NT2/D1 (cell line): ENCODE results near the gene TBXAS1.

Experiments
- DNase-seq: peaks from one replicate; pipeline ENCODE4 v3.0.0-alpha.2; 2011; ENCODE audit warnings: low read depth, low spot score
- H3K27me3 ChIP-seq: 2 replicates; pipeline ENCODE4 v1.6.0; 2011; ENCODE audit warnings: mild to moderate bottlenecking; ENCODE audit not compliant: insufficient read length, insufficient read depth
- H3K36me3 ChIP-seq: 2 replicates; pipeline ENCODE4 v1.6.1; 2011; ENCODE audit warnings: mild to moderate bottlenecking, low read length, mixed read lengths; ENCODE audit not compliant: insufficient read depth, insufficient read length
- H3K4me1 ChIP-seq: 2 replicates; pipeline ENCODE4 v1.5.1; 2011; ENCODE audit not compliant: insufficient read depth, insufficient read length
- H3K4me3 ChIP-seq: 2 replicates; pipeline ENCODE4 v1.5.1; 2011; ENCODE audit warnings: low read depth; ENCODE audit not compliant: insufficient read length
- H3K9ac ChIP-seq: 2 replicates; pipeline ENCODE4 v1.6.0; 2011; ENCODE audit warnings: low read depth; ENCODE audit not compliant: insufficient read length
- H3K9me3 ChIP-seq: 2 replicates; pipeline ENCODE4 v1.5.1; 2011; ENCODE audit warnings: mild to moderate bottlenecking, low read length; ENCODE audit not compliant: insufficient read depth
- SUZ12 ChIP-seq: IDR thresholded peaks from 2 replicates; pipeline ENCODE4 v1.6.1; 2011; ENCODE audit not compliant: insufficient read length, insufficient read depth; ENCODE audit errors: extremely low read depth
- YY1 ChIP-seq: IDR thresholded peaks from 2 replicates; pipeline ENCODE4 v1.6.1; 2011; ENCODE audit not compliant: insufficient read length, insufficient read depth
- ZNF274 ChIP-seq: IDR thresholded peaks from 2 replicates; pipeline ENCODE4 v1.6.1; 2011; ENCODE audit warnings: mild to moderate bottlenecking, low read depth, low read length

TBXAS1 gene

GRCh38 chr7:139829025-139829774 is at the start of gene TBXAS1:
Gene TBXAS1, plus strand, starts transcription at chr7:139829264. Its CDS starts 127 bp downstream, at chr7:139829391.
- DNase-seq, result no peak
- Histone ChIP-seq H3K36me3 (no peaks in the 10 kb centered on the region), H3K9ac (no peak within 1 kb of the TSS), H3K9me3 (no peaks in the 10 kb centered on the region), H3K27me3 (no peaks in the 10 kb centered on the region), H3K4me3 (no peak within 1 kb of the TSS), H3K4me1 (no peaks in the 10 kb centered on the region)
- no peak for TF ChIP-seq ZNF274

GRCh38 chr7:139782932-139783331 is 46.1 kb upstream of the TBXAS1 start:
- TF ChIP-seq YY1 (no peak), ZNF274 (no peak), SUZ12 (no peak)
- peaks cover 31% of the 10 kb centered on the region for H3K27me3 ChIP-seq
- H3K4me1 ChIP-seq, result no peaks in the 10 kb centered on the region
- H3K4me3 ChIP-seq, result no peak overlapping the region
- no peaks in the 10 kb centered on the region for H3K36me3 ChIP-seq
- H3K9me3 ChIP-seq, result no peaks in the 10 kb centered on the region
- H3K9ac ChIP-seq, result no peak overlapping the region
- no peak for DNase-seq

GRCh38 chr7:139783647-139784385 is 45.2 kb upstream of the TBXAS1 start:
- DNase-seq, result no peak
- no peak overlapping the region for H3K4me3 ChIP-seq
- H3K4me1 ChIP-seq, result no peaks in the 10 kb centered on the region
- H3K9ac ChIP-seq, result no peak overlapping the region
- no peaks in the 10 kb centered on the region for H3K36me3 ChIP-seq
- H3K27me3 ChIP-seq, result peaks cover 24% of the 10 kb centered on the region
- TF ChIP-seq YY1, result no peak
- TF ChIP-seq SUZ12, result no peak
- TF ChIP-seq ZNF274, result no peak
- H3K9me3 ChIP-seq, result no peaks in the 10 kb centered on the region

- no peak overlapping the region for H3K9ac ChIP-seq
- H3K36me3 ChIP-seq, result no peaks in the 10 kb centered on the region
- peaks cover 15% of the 10 kb centered on the region for H3K27me3 ChIP-seq
- H3K4me1 ChIP-seq, result no peaks in the 10 kb centered on the region
- H3K9me3 ChIP-seq, result no peaks in the 10 kb centered on the region
- no peak for TF ChIP-seq YY1
- H3K4me3 ChIP-seq, result no peak overlapping the region
- DNase-seq, result no peak
Observed at GRCh38 chr7:139784648-139785047, 44.4 kb upstream of the TBXAS1 start.

GRCh38 chr7:139791316-139791715 is 37.7 kb upstream of the TBXAS1 start:
- H3K36me3 ChIP-seq, result no peaks in the 10 kb centered on the region

GRCh38 chr7:139797607-139798006 is 31.5 kb upstream of the TBXAS1 start:
- Histone ChIP-seq H3K36me3 (no peaks in the 10 kb centered on the region), H3K9me3 (no peaks in the 10 kb centered on the region), H3K9ac (no peak overlapping the region), H3K27me3 (no peaks in the 10 kb centered on the region), H3K4me1 (no peaks in the 10 kb centered on the region), H3K4me3 (no peak overlapping the region)
- TF ChIP-seq YY1 (no peak), SUZ12 (no peak), ZNF274 (no peak)
- DNase-seq, result no peak

More at GRCh38 chr7:139791316-139791715, 37.7 kb upstream of the TBXAS1 start:
- Histone ChIP-seq H3K9ac (no peak overlapping the region), H3K27me3 (no peaks in the 10 kb centered on the region), H3K4me3 (no peak overlapping the region), H3K9me3 (no peaks in the 10 kb centered on the region), H3K4me1 (no peaks in the 10 kb centered on the region)
- TF ChIP-seq YY1, result no peak
- DNase-seq, result no peak

GRCh38 chr7:139798221-139798620 is 30.8 kb upstream of the TBXAS1 start:
- H3K9ac ChIP-seq, result no peak overlapping the region

More at GRCh38 chr7:139798221-139798620, 30.8 kb upstream of the TBXAS1 start:
- no peak for TF ChIP-seq SUZ12
- no peak for TF ChIP-seq ZNF274
- no peak for TF ChIP-seq YY1
- Histone ChIP-seq H3K9me3 (0 out of 2 replicates have a peak, but pooled peaks cover under 1% of the 10 kb centered on the region), H3K36me3 (no peaks in the 10 kb centered on the region), H3K27me3 (no peaks in the 10 kb centered on the region), H3K4me1 (no peaks in the 10 kb centered on the region), H3K4me3 (no peak overlapping the region)
- DNase-seq, result no peak
